NCI-H774 (cell line): ENCODE measurements around the gene WDR26.
"Not testable (repeated sequence)": the region's sequence is repeated elsewhere in the genome, so short reads cannot be mapped to it uniquely, and the experiment has no call there.

Source experiments
- DNase-seq: peaks from one replicate; lab custom pipeline; 2025; lab: John Stamatoyannopoulos, UW

WDR26 gene

GRCh38 chr1:224434691-224435317 lies at the start of gene WDR26:
WDR26 (minus strand) TSS chr1:224434797.
- peak; percentile 79 for DNase-seq

- not testable (repeated sequence) for DNase-seq
Measured at GRCh38 chr1:224483206-224483605, 48.6 kb upstream of the WDR26 start.

- no peak for DNase-seq
Measured at GRCh38 chr1:224482619-224483018, 48.0 kb upstream of the WDR26 start.

- DNase-seq = no peak
Measured at GRCh38 chr1:224481601-224482000, 47.0 kb upstream of the WDR26 start.

GRCh38 chr1:224480888-224481459 lies 46.4 kb upstream of the WDR26 start:
- not testable (repeated sequence) for DNase-seq

- not testable (repeated sequence) for DNase-seq
Measured at GRCh38 chr1:224480200-224480599, 45.6 kb upstream of the WDR26 start.

GRCh38 chr1:224472806-224473205 lies 38.2 kb upstream of the WDR26 start:
- DNase-seq = no peak

GRCh38 chr1:224466154-224466553 lies 31.6 kb upstream of the WDR26 start:
- DNase-seq = no peak

GRCh38 chr1:224459966-224460365 lies 25.4 kb upstream of the WDR26 start:
- DNase-seq = no peak

- DNase-seq = no peak
Measured at GRCh38 chr1:224458996-224459395, 24.4 kb upstream of the WDR26 start.

- no peak for DNase-seq
Measured at GRCh38 chr1:224458296-224458695, 23.7 kb upstream of the WDR26 start.

GRCh38 chr1:224457782-224458144 lies 23.2 kb upstream of the WDR26 start:
- DNase-seq = no peak

- no peak for DNase-seq
Measured at GRCh38 chr1:224456637-224456953, 22.0 kb upstream of the WDR26 start.

- DNase-seq = peak; percentile 45
Measured at GRCh38 chr1:224454402-224455055, 19.9 kb upstream of the WDR26 start.

- no peak for DNase-seq
Measured at GRCh38 chr1:224450561-224451350, 16.2 kb upstream of the WDR26 start.

- no peak for DNase-seq
Measured at GRCh38 chr1:224450159-224450558, 15.6 kb upstream of the WDR26 start.

- DNase-seq = no peak
Measured at GRCh38 chr1:224448453-224449017, 13.9 kb upstream of the WDR26 start.

- no peak for DNase-seq
Measured at GRCh38 chr1:224447971-224448370, 13.4 kb upstream of the WDR26 start.

- DNase-seq = no peak
Measured at GRCh38 chr1:224447251-224447650, 12.7 kb upstream of the WDR26 start.

- DNase-seq = no peak
Measured at GRCh38 chr1:224438989-224439388, 4.4 kb upstream of the WDR26 start.

- no peak for DNase-seq
Measured at GRCh38 chr1:224435999-224436398, 1.4 kb upstream of the WDR26 start.

- DNase-seq = no peak
Measured at GRCh38 chr1:224435318-224435763, 744 bp upstream of the WDR26 start.
